Glomerular visceral epithelial cell (primary cell): Measurements from ENCODE around the gene CLNK.
A peak's percentile ranks its signal among the peaks of the same experiment; 100 is the strongest.

ENCODE experiments used
- DNase-seq: peaks from one replicate; pipeline ENCODE4 v3.0.0-alpha.2; 2016; ENCODE audit errors: extremely low spot score

CLNK gene

GRCh38 chr4:10521424-10521823, 163.1 kb downstream of the CLNK start:
- DNase-seq: no peak

GRCh38 chr4:10509733-10510132, 174.8 kb downstream of the CLNK start:
- no peak for DNase-seq

GRCh38 chr4:10506077-10506476, 178.5 kb downstream of the CLNK start:
- no peak for DNase-seq

GRCh38 chr4:10504570-10505179, 179.9 kb downstream of the CLNK start:
- no peak for DNase-seq

GRCh38 chr4:10502717-10503116, 181.9 kb downstream of the CLNK start:
- DNase-seq: no peak

- no peak for DNase-seq
Measured at GRCh38 chr4:10500776-10501175, 183.8 kb downstream of the CLNK start.

- no peak for DNase-seq
Measured at GRCh38 chr4:10496200-10496599, 188.4 kb downstream of the CLNK start.

- no peak for DNase-seq
Measured at GRCh38 chr4:10495651-10496050, 188.9 kb downstream of the CLNK start.

GRCh38 chr4:10492464-10492863, 192.1 kb downstream of the CLNK start:
- no peak for DNase-seq

GRCh38 chr4:10491401-10491800, 193.2 kb downstream of the CLNK start:
- DNase-seq: no peak

- no peak for DNase-seq
Measured at GRCh38 chr4:10490996-10491395, 193.6 kb downstream of the CLNK start.

GRCh38 chr4:10482913-10483312, 201.7 kb downstream of the CLNK start:
- DNase-seq: no peak

- no peak for DNase-seq
Measured at GRCh38 chr4:10480616-10481015, 204.0 kb downstream of the CLNK start.

GRCh38 chr4:10478621-10479020, 205.9 kb downstream of the CLNK start:
- no peak for DNase-seq

- DNase-seq: no peak
Measured at GRCh38 chr4:10470505-10470904, 214.1 kb downstream of the CLNK start.

- DNase-seq: no peak
Measured at GRCh38 chr4:10466161-10466560, 218.4 kb downstream of the CLNK start.

- no peak for DNase-seq
Measured at GRCh38 chr4:10462876-10463275, 221.7 kb downstream of the CLNK start.

- no peak for DNase-seq
Measured at GRCh38 chr4:10461850-10462400, 222.6 kb downstream of the CLNK start.

GRCh38 chr4:10461091-10461849, 223.3 kb downstream of the CLNK start:
- DNase-seq: peak; percentile 62

GRCh38 chr4:10460313-10461047, 224.1 kb downstream of the CLNK start:
- no peak for DNase-seq

GRCh38 chr4:10459305-10459704, 225.3 kb downstream of the CLNK start:
- DNase-seq: no peak

- DNase-seq: no peak
Measured at GRCh38 chr4:10458177-10458576, 226.4 kb downstream of the CLNK start.
